Gastrocnemius medialis (tissue), 4 donors: ENCODE results near the gene SAMD8. TPM values are rescaled to one million over a fixed set of nuclear protein-coding genes. Genes with fewer than 3 reads are reported as not detected.
"Not testable (repeated sequence)": the region's sequence is repeated elsewhere in the genome, so short reads cannot be mapped to it uniquely, and the experiment has no call there.

Experiments
- ATAC-seq, 2 donors: fragments of 150-250 bp; one replicate each; pipeline ENCODE4 v1.9.1; 2016
- DNase-seq, 2 donors: peaks; one replicate each; pipeline ENCODE4 v3.0.0-alpha.2; 2019
- H3K27ac ChIP-seq, 4 donors: fragments of 200-600 bp; sonication (generic); 1 replicate in 1 of 4; 2 replicates in 3 of 4; pipeline ENCODE4 v1.5.1; 2016 to 2018; ENCODE audit warnings: mild to moderate bottlenecking in 2 of 4, moderate library complexity in 1 of 4
- H3K27me3 ChIP-seq, 3 donors: fragments of 200-600 bp; sonication (generic) in 2 of 3; 1 replicate in 1 of 3; 2 replicates in 2 of 3; pipeline versions ENCODE4 v1.5.1 to v1.6.0; 2016 to 2019; ENCODE audit warnings: mild to moderate bottlenecking in 1 of 3, moderate library complexity in 1 of 3
- H3K36me3 ChIP-seq, 2 donors: fragments of 200-600 bp; sonication (generic) in 1 of 2; one replicate each; pipeline ENCODE4 v1.5.1; 2017 to 2018
- H3K4me1 ChIP-seq, 2 donors: fragments of 200-600 bp; sonication (generic) in 1 of 2; one replicate each; pipeline ENCODE4 v1.5.1; 2016 to 2017; ENCODE audit warnings: mild to moderate bottlenecking in 2 of 2
- H3K4me3 ChIP-seq, 4 donors: fragments of 200-600 bp; sonication (generic) in 3 of 4; 1 replicate in 1 of 4; 2 replicates in 3 of 4; pipeline ENCODE4 v1.5.1; 2016 to 2019; ENCODE audit warnings: mild to moderate bottlenecking in 2 of 4
- H3K9me3 ChIP-seq, 3 donors: fragments of 200-600 bp; sonication (generic) in 2 of 3; 1 replicate in 1 of 3; 2 replicates in 2 of 3; pipeline ENCODE4 v1.5.1; 2016 to 2019
- CTCF ChIP-seq, 5 experiments: fragments of 450-650 bp in 3 of 5; fragments of 200-600 bp in 2 of 5; sonication (generic) in 2 of 5; IDR thresholded peaks in 4 of 5; conservative IDR thresholded peaks in 1 of 5; 1 replicate in 4 of 5; 2 replicates in 1 of 5; pipeline ENCODE4 v1.5.1; 2016 to 2019; ENCODE audit warnings: antibody characterized with exemption in 5 of 5, mild to moderate bottlenecking in 3 of 5, moderate library complexity in 3 of 5
- POLR2A ChIP-seq, 2 donors: fragments of 450-650 bp; IDR thresholded peaks; one replicate each; pipeline ENCODE4 v1.6.1; 2017; ENCODE audit warnings: antibody characterized with exemption in 2 of 2, mild to moderate bottlenecking in 2 of 2, moderate library complexity in 2 of 2
- in situ Hi-C, 4 donors: fragments of 200-750 bp; cut with MboI; loops; one replicate each; pipeline versions ENCODE4 v1.15.0 to v1.8.0; 2017; ENCODE audit warnings: low sequenced_read_pairs in 4 of 4
- intact Hi-C: fragments of 100-400 bp; cut with DNase I; formaldehyde crosslinking; loops from one replicate; pipeline ENCODE4 v1.15.1; 2023; ENCODE audit warnings: low total_unique reads
- total RNA-seq, 4 donors: library from RNA; depleted of rRNA; stranded (reverse); fragments of >200 nt; gene quantifications; one replicate each; pipeline versions ENCODE4 v1.1.0 to v1.2.3, GENCODE V29; 2016

The SAMD8 gene
- total RNA-seq, 4 donors from 2014 or later, result 46.2 to 125 (median 68.9) TPM

- Histone ChIP-seq H3K9me3 (no peaks in the 10 kb centered on the region), H3K4me1 (peaks cover 70 to 72% of the 10 kb centered on the region in 2 donors), H3K36me3 (no peaks in the 10 kb centered on the region), H3K27ac (peak overlapping the region; percentile 97 to 100 (median 98)), H3K27me3 (no peaks in the 10 kb centered on the region), H3K4me3 (peak overlapping the region in 2 of 4 donors; percentile 3 to 64)
- ATAC-seq (peak in 1 of 2 donors; percentile 0), DNase-seq (no peak)
- in situ Hi-C loops, result loop anchor here in 1 of 4 donors (10.0 kb wide), 1 partner anchor 845 kb away; no protein-coding TSS in a partner anchor
- intact Hi-C loops, result loop anchor here (2.0 to 10.0 kb wide), 2 partner anchors 221 to 955 kb away; partner anchors contain the start of genes ADK and AP3M1
- no peak for TF ChIP-seq POLR2A (IDR thresholded peaks at IDR 0.05)
Observed at GRCh38 chr10:75109459-75109778, 2.0 kb upstream of the SAMD8 start.

GRCh38 chr10:75110006-75110632, 1.3 kb upstream of the SAMD8 start:
- ATAC-seq (no peak), DNase-seq (peak in 1 of 2 donors; percentile 40)
- in situ Hi-C loops (loop anchor here in 3 of 4 donors (5.0 to 10.0 kb wide), 2 partner anchors 115 to 117 kb away; no protein-coding TSS in a partner anchor), intact Hi-C loops (loop anchor here (10.0 kb wide), 2 partner anchors 185 to 1235 kb away; partner anchors contain the start of gene CAMK2G)
- Histone ChIP-seq H3K4me3 (peak overlapping the region in 2 of 4 donors; percentile 95 to 100), H3K36me3 (no peaks in the 10 kb centered on the region), H3K4me1 (peaks cover 67 to 70% of the 10 kb centered on the region in 2 donors), H3K9me3 (no peaks in the 10 kb centered on the region), H3K27ac (peak overlapping the region; percentile 97 to 100 (median 98)), H3K27me3 (no peaks in the 10 kb centered on the region)
- TF ChIP-seq POLR2A (IDR thresholded peaks at IDR 0.05) (peak in 1 of 2 donors; percentile 28), CTCF (IDR thresholded peaks at IDR 0.05 in 4 of 5, conservative IDR thresholded peaks at IDR 0.05 in 1 of 5) (no peak)

- no peaks in the 10 kb centered on the region for H3K9me3 ChIP-seq
- intact Hi-C loops (loop anchor here (1.0 to 10.0 kb wide), 5 partner anchors 98 to 1237 kb away; partner anchors contain the start of genes CAMK2G, KAT6B and VDAC2), in situ Hi-C loops (loop anchor here in 3 of 4 donors (5.0 to 10.0 kb wide), 2 partner anchors 113 to 115 kb away; no protein-coding TSS in a partner anchor)
- no peaks in the 10 kb centered on the region for H3K36me3 ChIP-seq
- H3K4me1 ChIP-seq, result peaks cover 67 to 72% of the 10 kb centered on the region in 2 donors
- peak; percentile 55 to 70 for DNase-seq
- TF ChIP-seq POLR2A (IDR thresholded peaks at IDR 0.05) (peak in 1 of 2 donors; percentile 21), CTCF (IDR thresholded peaks at IDR 0.05 in 4 of 5, conservative IDR thresholded peaks at IDR 0.05 in 1 of 5) (no peak)
- peak overlapping the region; percentile 88 to 100 (median 94) for H3K4me3 ChIP-seq
- H3K27me3 ChIP-seq, result no peaks in the 10 kb centered on the region
- ATAC-seq, result peak; percentile 9 to 25
- H3K27ac ChIP-seq, result peak overlapping the region; percentile 97 to 100 (median 98)
Observed at GRCh38 chr10:75111907-75112679, 637 bp downstream of the SAMD8 start.

GRCh38 chr10:75115137-75115536, 3.7 kb downstream of the SAMD8 start:
- Histone ChIP-seq H3K9me3 (no peaks in the 10 kb centered on the region), H3K27me3 (no peaks in the 10 kb centered on the region), H3K4me1 (peaks cover 76 to 78% of the 10 kb centered on the region in 2 donors), H3K27ac (peak overlapping the region; percentile 97 to 100 (median 98)), H3K4me3 (peak overlapping the region in 2 of 4 donors; percentile 16 to 93), H3K36me3 (no peaks in the 10 kb centered on the region)
- intact Hi-C loops (loop anchor here (10.0 kb wide), 2 partner anchors 180 to 1240 kb away; partner anchors contain the start of gene CAMK2G), in situ Hi-C loops (loop anchor here in 1 of 4 donors (10.0 kb wide), 1 partner anchor 110 kb away; no protein-coding TSS in a partner anchor)
- ATAC-seq (peak; percentile 68 to 78), DNase-seq (peak in 1 of 2 donors; percentile 52)
- peak in 1 of 2 donors; percentile 20 for TF ChIP-seq POLR2A (IDR thresholded peaks at IDR 0.05)
- TF ChIP-seq CTCF (IDR thresholded peaks at IDR 0.05 in 4 of 5, conservative IDR thresholded peaks at IDR 0.05 in 1 of 5), result no peak

GRCh38 chr10:75116941-75117775, 5.7 kb downstream of the SAMD8 start:
- not testable (repeated sequence) for H3K9me3 ChIP-seq, DNase-seq, H3K27me3 ChIP-seq, H3K4me3 ChIP-seq, H3K36me3 ChIP-seq, ATAC-seq
- in situ Hi-C loops (loop anchor here in 1 of 4 donors (10.0 kb wide), 1 partner anchor 108 kb away; no protein-coding TSS in a partner anchor), intact Hi-C loops (loop anchor here (10.0 kb wide), 2 partner anchors 178 to 1242 kb away; partner anchors contain the start of gene CAMK2G)
- H3K27ac ChIP-seq, result peak overlapping the region; percentile 97 to 100 (median 98)
- peaks cover 83 to 91% of the 10 kb centered on the region in 2 donors for H3K4me1 ChIP-seq
